Rectal smooth muscle tissue (tissue), 1 donor: Measurements from ENCODE around the gene RBM43.

Experiments used
- H3K27ac ChIP-seq: one replicate; pipeline ENCODE4 v1.7.0; 2013; ENCODE audit warnings: low read depth, low read length, inconsistent platforms
- H3K27me3 ChIP-seq: one replicate; pipeline ENCODE4 v1.7.0; 2013; ENCODE audit warnings: low read length; ENCODE audit not compliant: control insufficient read depth, insufficient read depth
- H3K36me3 ChIP-seq: one replicate; pipeline ENCODE4 v1.7.0; 2013; ENCODE audit warnings: low read length; ENCODE audit not compliant: control insufficient read depth, insufficient read depth
- H3K4me1 ChIP-seq: one replicate; pipeline ENCODE4 v1.7.0; 2013; ENCODE audit warnings: low read length; ENCODE audit not compliant: control insufficient read depth, insufficient read depth
- H3K4me3 ChIP-seq: one replicate; pipeline ENCODE4 v1.7.0; 2013; ENCODE audit warnings: low read length
- H3K9ac ChIP-seq: one replicate; pipeline ENCODE4 v1.7.0; 2013; ENCODE audit warnings: low read length

Gene RBM43

GRCh38 chr2:151289972-151290866 lies 28.6 kb upstream of the RBM43 start:
- H3K9ac ChIP-seq: peak overlapping the region; percentile 87
- no peaks in the 10 kb centered on the region for H3K36me3 ChIP-seq
- H3K4me1 ChIP-seq: no peaks in the 10 kb centered on the region
- peak overlapping the region; percentile 96 for H3K27ac ChIP-seq
- peak overlapping the region; percentile 90 for H3K4me3 ChIP-seq
- H3K27me3 ChIP-seq: no peaks in the 10 kb centered on the region

- H3K27me3 ChIP-seq: no peaks in the 10 kb centered on the region
- H3K4me1 ChIP-seq: no peaks in the 10 kb centered on the region
- H3K27ac ChIP-seq: no peak overlapping the region
- no peak overlapping the region for H3K9ac ChIP-seq
- no peak overlapping the region for H3K4me3 ChIP-seq
- H3K36me3 ChIP-seq: no peaks in the 10 kb centered on the region
These were observed 26.0 kb upstream of the RBM43 start for GRCh38 chr2:151287513-151288250.

GRCh38 chr2:151282401-151282800 lies 20.7 kb upstream of the RBM43 start:
- Histone ChIP-seq H3K4me3 (no peak overlapping the region), H3K36me3 (peaks cover 7% of the 10 kb centered on the region), H3K9ac (no peak overlapping the region), H3K27me3 (no peaks in the 10 kb centered on the region), H3K4me1 (no peaks in the 10 kb centered on the region), H3K27ac (no peak overlapping the region)

GRCh38 chr2:151280271-151280670 lies 18.6 kb upstream of the RBM43 start:
- H3K9ac ChIP-seq: no peak overlapping the region
- H3K27me3 ChIP-seq: no peaks in the 10 kb centered on the region
- H3K4me3 ChIP-seq: no peak overlapping the region
- H3K36me3 ChIP-seq: peaks cover 8% of the 10 kb centered on the region
- no peak overlapping the region for H3K27ac ChIP-seq
- H3K4me1 ChIP-seq: no peaks in the 10 kb centered on the region

GRCh38 chr2:151278487-151278886 lies 16.8 kb upstream of the RBM43 start:
- Histone ChIP-seq H3K4me3 (no peak overlapping the region), H3K36me3 (peaks cover 8% of the 10 kb centered on the region), H3K4me1 (no peaks in the 10 kb centered on the region), H3K9ac (no peak overlapping the region), H3K27ac (no peak overlapping the region), H3K27me3 (no peaks in the 10 kb centered on the region)

- Histone ChIP-seq H3K4me1 (no peaks in the 10 kb centered on the region), H3K27me3 (no peaks in the 10 kb centered on the region), H3K9ac (no peak overlapping the region), H3K4me3 (no peak overlapping the region), H3K36me3 (peaks cover 4% of the 10 kb centered on the region), H3K27ac (no peak overlapping the region)
These were observed 15.4 kb upstream of the RBM43 start for GRCh38 chr2:151277067-151277466.

GRCh38 chr2:151275291-151275690 lies 13.6 kb upstream of the RBM43 start:
- H3K4me3 ChIP-seq: no peak overlapping the region
- no peaks in the 10 kb centered on the region for H3K4me1 ChIP-seq
- no peak overlapping the region for H3K27ac ChIP-seq
- H3K27me3 ChIP-seq: no peaks in the 10 kb centered on the region
- peaks cover 4% of the 10 kb centered on the region for H3K36me3 ChIP-seq
- H3K9ac ChIP-seq: no peak overlapping the region

GRCh38 chr2:151271824-151272223 lies 10.2 kb upstream of the RBM43 start:
- Histone ChIP-seq H3K27ac (no peak overlapping the region), H3K9ac (no peak overlapping the region), H3K36me3 (no peaks in the 10 kb centered on the region), H3K4me3 (no peak overlapping the region), H3K27me3 (no peaks in the 10 kb centered on the region), H3K4me1 (no peaks in the 10 kb centered on the region)

- H3K27me3 ChIP-seq: no peaks in the 10 kb centered on the region
- no peaks in the 10 kb centered on the region for H3K36me3 ChIP-seq
- no peak overlapping the region for H3K27ac ChIP-seq
- no peaks in the 10 kb centered on the region for H3K4me1 ChIP-seq
- H3K9ac ChIP-seq: no peak overlapping the region
- H3K4me3 ChIP-seq: no peak overlapping the region
These were observed 8.3 kb upstream of the RBM43 start for GRCh38 chr2:151269798-151270568.

- Histone ChIP-seq H3K4me1 (no peaks in the 10 kb centered on the region), H3K9ac (no peak overlapping the region), H3K27ac (no peak overlapping the region), H3K36me3 (no peaks in the 10 kb centered on the region), H3K4me3 (no peak overlapping the region), H3K27me3 (no peaks in the 10 kb centered on the region)
These were observed 6.4 kb upstream of the RBM43 start for GRCh38 chr2:151268085-151268484.

- no peak overlapping the region for H3K27ac ChIP-seq
- H3K9ac ChIP-seq: no peak overlapping the region
- H3K36me3 ChIP-seq: no peaks in the 10 kb centered on the region
- H3K4me3 ChIP-seq: no peak overlapping the region
- no peaks in the 10 kb centered on the region for H3K27me3 ChIP-seq
- H3K4me1 ChIP-seq: no peaks in the 10 kb centered on the region
These were observed 5.9 kb upstream of the RBM43 start for GRCh38 chr2:151267537-151267936.

GRCh38 chr2:151265991-151266390 lies 4.3 kb upstream of the RBM43 start:
- H3K9ac ChIP-seq: no peak overlapping the region
- H3K27me3 ChIP-seq: no peaks in the 10 kb centered on the region
- H3K4me1 ChIP-seq: no peaks in the 10 kb centered on the region
- H3K27ac ChIP-seq: no peak overlapping the region
- H3K4me3 ChIP-seq: no peak overlapping the region
- H3K36me3 ChIP-seq: no peaks in the 10 kb centered on the region
